HG03097 (cell line): ENCODE data around the gene GRIA4.

Source experiments
- ATAC-seq: cut with Tn5 transposase; IDR thresholded peaks from one replicate; pipeline ENCODE4 v1.9.1; 2021; ENCODE audit not compliant: unreplicated experiment, low FRiP score

The GRIA4 gene

DNA sequence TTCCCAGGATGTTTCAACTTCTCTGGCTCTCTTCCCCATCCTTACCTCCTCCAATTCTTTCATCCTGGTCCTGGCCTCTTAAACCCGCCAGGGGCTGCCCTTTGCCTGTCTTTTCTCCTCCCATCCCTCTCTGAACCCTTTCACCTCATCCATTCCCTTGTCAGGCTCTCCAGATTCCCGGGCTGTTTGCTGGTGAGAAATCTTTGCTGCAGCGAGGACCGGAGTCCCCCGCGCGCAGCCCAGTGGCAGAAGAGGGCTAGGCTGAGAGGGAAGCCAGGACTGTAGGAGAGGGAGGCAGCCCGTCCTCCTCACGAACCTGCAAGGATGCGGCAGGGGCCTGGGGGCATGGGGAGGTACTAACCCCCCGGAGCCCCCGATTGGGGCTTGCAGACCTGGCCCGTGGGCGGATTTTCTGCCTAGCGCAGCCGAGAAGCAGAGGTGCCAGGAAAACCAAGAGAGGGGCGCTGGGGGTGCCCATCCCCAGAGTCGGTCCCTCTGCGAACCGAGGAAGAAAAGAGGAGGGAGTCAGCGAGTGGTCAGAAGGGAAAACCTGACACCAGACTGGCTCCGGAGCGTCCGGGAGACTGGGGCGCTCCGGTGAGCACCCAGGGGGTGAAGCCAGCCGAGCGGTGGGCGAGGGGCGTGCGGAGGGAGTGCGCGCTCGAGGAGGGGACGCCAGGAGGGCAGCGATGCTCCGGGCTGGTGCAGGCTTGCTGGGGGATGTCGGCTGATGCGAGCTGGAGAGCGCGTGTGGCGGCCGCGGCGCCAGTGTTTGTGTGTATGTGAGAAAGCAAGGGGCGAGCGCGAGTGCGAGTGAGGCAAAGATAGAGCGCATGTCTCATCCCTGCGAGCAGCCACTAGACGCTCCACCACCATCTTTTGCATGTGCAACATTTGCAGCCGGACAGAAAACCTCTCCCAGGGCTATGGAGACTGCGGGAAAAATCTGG, at the start of gene GRIA4:
GRIA4 (plus strand) TSS at position 242 of the 950 bp plus-strand sequence. CDS start 925 bp downstream, outside the sequence.
- no peak for ATAC-seq

DNA sequence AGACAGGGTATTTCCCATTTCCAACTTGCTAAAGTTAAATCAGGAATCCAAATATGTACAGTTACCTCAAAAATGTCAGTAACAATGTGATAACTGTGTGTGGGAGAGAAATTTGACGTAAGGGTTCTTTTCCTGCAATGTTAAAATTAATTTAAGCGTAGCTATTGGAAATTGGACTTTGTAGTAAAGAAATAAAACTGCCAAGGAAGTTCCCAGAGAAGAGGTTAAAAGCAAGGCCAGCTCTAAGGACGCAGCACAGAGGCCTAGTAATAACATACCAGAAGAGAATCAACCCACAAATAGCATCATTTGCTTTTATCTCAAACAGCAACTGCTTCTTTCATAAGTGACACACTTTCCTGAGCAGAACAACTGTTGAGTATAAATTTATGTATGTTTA, 36.8 kb upstream of the GRIA4 start:
- no peak for ATAC-seq

DNA sequence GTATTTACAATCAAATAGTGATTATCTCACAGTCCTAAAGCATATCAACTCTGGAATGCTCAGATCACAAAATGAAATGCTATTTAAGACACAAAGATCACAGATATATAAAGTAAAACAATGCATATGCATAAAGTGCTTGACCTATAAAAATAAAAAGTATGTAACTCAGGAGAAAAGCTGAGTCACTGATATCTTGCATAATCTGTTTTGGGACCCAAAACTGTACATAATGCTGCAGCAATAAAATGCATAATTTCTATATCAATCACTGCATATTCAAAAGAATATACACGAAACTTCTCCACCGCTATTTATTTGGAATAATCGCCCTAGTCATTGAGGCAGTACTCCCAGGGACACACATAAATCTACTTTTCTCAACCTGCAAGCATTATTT, 34.9 kb upstream of the GRIA4 start:
- no peak for ATAC-seq

DNA sequence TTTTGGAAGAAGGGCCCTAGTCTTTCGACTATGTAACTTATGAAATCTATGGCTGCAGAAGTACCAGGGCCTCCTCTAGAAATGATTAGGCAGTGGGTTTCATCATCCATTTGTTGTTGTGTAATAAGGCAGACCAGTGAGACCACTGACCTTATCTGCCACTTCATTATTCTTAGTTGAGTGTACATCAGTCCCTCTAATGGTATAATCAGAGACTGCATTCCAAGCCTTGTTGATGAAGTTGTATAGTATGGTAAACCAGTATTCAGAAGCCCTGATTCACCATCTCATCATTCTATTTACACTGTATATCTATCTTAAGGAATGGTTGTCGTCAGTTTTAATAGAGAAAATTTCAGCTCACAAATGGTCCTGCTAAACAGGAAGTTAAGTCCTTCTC, 32.2 kb upstream of the GRIA4 start:
- ATAC-seq, result no peak

DNA sequence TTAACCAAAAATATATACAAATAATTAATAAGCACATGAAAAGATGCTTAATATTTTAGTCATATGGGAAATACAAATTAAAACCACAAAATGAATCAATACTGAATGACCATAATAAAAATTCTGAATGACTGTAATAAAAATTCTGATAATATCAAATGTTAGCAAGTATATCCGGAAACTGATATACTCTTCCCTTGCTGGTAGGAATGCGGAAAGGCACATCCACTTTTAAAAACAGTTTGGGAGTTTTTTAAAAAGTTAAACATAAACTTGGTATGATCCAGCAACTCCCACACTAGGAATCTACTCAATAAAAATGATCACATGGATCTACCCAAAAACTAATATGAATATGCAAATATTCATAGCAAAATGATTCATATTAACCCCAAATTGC, 30.8 kb upstream of the GRIA4 start:
- ATAC-seq, result no peak

DNA sequence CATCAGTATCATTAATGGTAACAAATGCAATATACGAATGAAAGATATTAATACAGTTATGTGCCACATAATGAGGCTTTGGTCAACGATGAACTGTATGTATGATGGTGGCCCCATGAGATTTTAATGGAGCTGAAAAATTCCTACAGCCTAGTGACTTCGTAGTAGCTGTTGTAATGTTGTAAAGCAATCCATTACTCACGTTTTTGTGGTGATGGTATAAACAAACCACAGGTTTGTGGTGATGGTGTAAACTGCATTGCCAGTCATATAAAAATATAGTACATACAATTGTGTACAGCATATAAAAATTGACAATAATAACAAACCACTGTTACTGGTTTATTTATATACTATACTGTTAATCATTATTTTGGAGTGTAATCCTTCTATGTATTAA, 27.4 kb upstream of the GRIA4 start:
- no peak for ATAC-seq

DNA sequence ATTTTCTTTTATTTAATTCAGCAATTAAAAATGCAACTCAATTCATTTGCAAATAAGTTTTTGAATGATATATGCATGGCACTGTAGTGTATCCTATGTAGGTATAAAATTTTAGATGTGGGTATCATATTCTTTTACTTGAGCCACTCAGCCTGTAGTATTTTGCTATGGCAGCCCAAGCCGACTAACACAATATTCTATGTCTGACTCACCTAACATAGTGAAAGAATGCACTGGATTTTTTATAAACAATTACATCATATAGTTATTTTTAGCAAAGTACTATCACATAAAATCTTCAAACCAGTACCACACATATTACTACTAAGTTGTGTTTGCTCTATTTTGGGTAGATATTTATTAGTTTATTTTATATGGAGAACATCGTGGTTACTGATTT, 21.9 kb upstream of the GRIA4 start:
- no peak for ATAC-seq

DNA sequence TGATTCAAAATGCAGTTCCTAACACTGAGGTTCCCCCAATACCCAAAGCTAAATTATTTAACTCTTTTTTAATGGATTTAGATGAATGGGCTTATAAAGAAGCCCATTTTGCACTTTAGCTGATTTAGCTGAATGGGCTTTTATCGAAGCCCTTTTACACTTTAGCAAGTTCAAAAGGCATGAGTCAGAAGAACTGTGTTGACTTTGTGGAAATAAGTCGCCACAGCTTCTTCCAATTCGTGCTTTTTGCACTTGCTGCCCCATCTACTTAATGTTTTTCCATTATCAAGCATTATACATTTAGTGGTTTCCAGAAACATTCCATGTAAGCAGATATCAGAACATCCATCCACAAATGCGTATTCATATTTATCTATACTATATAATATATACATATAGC, 20.5 kb upstream of the GRIA4 start:
- no peak for ATAC-seq

DNA sequence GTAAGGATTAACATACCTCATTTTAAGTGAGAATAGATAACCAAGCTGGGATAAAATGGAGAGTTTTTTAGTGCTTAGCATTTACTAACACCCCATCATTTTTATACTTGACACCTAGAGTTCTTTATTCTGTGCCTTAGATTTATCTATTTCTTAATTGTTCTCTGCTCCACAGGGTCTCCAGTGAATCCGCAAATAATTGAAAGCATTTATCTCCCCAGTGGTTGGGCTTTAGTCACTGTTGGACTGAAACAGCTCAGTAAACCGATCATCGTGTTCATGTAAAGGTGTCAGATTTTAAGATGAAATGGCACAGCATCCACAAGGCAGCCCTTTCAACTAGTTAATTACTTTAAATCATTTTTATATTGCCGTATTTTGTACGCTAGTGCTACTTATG, 17.8 kb upstream of the GRIA4 start:
- no peak for ATAC-seq

DNA sequence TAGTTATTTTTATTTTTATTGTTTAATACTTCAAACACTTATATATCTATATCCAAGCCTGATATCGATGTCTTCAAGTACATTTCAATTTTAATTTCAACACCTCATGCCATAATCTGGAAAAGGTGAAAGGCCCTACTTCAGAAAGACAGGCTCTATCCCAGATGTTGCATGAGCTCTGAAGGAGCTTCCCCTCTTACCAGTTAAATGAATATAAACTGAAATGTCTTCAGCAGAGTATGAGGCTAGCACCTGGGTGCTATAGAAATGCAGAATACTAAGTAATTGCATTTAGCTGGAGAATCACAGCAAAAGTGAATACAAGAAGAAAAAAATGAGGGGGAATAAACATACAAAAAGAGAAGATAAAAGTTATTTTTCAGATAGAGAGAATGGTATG, 11.5 kb upstream of the GRIA4 start:
- no peak for ATAC-seq

DNA sequence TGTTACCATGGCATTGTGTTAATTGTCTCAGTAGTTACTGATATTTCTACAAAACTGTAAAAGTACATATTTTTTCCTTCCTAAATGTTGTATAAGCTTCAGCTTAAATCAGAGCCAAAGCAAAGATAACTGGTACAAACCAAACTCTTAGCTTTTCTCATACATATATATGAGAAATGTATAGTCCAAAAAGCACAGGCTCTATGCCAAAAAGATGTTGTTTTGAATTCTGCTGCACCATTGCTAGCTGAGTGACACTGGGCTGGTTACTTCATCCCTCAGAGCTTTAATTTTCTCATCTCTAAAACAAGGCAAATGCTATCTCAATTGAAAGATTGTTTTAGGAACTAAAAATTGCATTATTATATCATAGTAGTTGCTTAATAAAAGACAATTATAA, 6.7 kb upstream of the GRIA4 start:
- ATAC-seq, result no peak

DNA sequence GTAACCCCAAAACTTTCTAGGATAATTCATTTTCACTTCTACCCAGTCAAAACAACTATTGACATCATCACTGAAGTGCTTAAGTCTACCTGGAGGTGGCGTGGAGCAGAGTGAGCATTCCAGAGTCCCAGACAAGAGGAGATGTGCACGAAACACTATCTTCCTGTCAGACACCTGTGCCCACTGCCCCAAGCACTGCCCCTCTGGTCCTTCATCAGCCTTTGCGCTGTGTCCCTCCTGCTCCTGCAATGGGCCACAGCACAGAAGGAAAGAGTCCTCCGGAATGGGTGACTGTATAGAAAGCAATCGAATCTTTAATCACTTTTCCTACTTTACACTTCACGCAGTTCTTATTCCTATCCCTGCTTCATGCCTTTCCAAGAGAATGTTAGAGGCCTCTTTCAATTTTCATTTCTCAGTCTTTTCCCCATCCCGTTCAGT, 512 bp upstream of the GRIA4 start:
- peak; percentile 85 for ATAC-seq

DNA sequence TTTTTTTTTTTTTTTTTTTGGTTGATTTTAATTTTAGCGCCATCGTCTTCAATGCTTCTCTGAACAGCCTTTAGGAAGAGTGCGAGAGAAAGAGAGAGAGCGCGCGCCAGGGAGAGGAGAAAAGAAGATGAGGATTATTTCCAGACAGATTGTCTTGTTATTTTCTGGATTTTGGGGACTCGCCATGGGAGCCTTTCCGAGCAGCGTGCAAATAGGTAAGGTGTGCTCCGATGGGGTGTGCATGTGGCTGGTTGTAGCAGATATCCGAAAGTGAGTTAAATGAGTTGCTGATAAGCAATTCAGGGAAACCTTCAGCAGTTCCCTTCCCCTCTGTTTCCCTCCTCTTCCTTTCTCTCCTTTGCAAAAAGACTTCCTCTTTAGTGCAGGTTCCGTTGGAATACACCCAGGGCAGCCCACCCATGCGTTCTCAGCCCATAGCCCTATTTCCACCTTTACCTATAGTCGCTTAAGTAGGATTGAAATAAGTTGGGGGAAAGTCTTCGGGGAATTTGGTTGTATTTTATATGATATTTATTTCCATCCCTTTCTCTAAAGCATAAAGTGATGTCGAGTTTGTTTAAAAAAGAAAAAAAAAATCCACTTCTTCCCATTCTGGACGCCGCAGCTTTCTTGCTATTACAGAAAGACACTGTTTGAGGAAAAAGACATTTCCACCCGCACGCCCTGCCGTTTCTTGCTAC, 1.1 kb downstream of the GRIA4 start:
- no peak for ATAC-seq

DNA sequence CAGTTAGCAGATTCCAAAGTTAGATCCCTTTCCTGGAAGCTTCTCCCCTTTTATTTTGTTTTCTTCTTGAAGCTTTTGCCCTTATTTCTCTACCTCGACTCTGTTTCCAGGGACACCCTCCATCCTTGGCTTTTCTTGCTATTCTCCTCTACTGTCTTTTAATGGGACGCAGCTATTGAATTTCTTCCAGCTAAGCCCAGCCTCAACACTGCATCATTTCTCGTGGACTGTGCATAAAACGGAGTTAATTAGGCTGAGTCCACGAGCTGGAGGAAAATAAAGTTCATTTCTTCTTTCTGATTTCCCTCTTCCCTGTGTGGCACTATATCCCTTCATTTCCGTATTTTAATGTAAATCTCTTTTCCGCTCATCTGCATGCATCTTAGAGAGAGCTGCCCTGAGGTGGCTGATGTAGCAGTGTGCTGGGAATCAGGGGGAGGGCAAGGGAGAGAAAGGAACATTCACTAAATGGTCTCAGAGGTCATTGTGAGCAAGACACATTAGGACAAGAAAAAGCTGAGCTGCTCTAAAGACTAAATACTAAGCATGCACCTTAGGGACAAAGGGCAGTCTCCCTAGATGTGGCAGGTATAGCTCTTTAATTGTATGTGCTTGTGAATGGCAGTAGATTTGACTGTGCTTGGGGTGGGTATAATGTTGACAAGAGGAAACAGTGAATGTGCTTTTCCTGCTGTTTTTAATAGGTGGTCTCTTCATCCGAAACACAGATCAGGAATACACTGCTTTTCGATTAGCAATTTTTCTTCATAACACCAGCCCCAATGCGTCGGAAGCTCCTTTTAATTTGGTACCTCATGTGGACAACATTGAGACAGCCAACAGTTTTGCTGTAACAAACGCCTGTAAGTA, 1.9 kb downstream of the GRIA4 start:
- no peak for ATAC-seq

DNA sequence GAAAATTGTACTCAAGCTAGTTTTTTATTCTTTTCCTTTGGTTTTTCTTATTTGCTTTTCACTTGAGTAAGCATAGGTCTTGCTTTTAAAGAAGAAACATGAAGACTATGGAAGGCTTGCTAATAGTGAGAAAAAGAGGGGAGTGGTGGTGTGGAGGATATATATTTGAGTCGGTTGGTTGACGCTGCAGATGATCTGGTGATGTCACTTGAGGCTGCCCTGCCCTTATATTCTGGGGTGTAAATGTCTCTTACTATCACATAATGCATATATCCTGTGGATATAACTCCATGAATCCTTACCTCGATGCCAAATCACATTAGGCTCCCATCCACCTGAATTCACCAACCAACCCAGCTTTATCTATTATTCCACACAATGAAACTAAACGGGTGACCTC, 2.9 kb downstream of the GRIA4 start:
- no peak for ATAC-seq

DNA sequence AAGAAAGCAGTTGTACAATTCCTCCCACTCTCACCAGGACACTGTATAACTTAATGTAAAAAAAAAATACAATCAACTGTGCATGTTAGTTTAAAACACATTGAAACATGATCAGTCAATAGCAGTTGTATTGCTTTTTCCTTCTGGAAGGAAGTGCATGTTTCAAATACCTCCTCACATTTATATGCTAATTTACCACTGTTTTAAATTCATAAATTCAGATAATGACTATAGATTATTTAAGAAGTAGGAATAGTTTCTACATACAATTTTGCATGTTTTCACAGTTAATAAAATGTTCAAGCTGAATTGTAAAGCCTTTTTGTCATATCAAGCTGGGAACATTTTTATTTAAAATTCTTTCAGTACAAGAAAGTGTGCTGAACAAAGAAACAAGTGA, 3.3 kb downstream of the GRIA4 start:
- ATAC-seq, result no peak

DNA sequence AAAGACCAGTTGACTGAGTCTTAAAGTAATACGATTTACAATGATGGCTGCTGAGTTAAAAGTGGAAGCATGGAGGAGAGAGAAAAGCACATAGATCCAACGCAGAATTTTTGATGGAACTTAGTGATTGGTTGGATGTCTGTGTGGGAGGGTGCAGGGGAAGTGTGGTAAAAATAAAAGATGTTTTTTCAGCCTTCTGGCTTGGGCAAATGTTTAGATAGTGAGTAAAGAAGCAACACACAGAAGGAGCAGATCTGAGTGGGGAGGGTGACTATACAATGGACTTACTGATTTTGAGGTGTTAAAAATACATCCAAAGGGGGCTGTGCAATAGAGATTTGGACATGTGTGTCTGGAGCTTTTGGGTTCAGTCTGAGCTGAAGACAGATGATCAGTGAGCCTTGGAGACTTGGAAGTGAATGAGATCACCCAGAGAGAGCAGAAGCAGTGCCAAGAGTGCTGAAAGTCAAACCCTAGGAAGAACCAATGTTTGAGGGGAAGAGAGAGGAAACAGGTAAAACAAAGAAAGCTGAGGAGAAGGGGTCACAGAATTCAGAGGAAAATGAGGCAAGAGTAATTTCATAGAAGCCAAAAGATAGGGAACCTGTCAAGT, 8.6 kb downstream of the GRIA4 start:
- no peak for ATAC-seq

DNA sequence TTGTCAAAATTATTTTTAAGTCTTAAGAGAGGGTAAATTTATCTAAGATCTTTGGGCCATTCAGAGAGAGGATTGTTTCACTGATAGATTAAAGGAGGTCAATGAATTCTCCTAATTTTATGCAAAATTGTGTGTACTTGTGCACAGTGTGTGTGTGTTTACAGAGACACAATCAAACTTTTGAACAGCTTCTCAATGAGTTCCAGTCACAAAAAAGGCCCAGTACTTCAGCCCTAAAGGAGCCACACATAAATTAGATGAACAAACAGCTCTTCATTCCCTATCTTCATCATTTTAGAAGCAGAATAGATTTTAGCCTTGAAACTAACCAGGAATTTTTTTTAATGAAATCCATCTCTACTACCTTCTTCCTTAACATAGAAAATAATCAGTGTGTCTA, 9.7 kb downstream of the GRIA4 start:
- no peak for ATAC-seq

DNA sequence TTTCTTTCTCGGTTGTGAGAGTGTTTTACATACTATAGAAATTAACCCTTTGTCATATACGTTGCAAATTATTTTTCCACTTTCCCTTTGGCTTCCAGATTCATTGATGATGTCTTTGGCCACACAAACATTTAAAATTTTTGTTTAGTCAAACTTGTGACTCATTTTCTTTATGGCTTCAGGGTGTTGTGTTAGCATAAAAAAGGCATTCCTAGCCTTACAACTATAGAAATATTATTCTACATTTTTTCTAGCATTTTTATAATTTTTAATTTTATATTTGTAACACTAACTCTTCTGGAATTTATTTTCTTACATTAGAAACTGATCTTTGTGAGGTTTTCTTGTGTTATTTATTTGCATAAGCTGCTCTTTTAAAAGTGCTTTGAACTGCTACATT, 12.1 kb downstream of the GRIA4 start:
- no peak for ATAC-seq

DNA sequence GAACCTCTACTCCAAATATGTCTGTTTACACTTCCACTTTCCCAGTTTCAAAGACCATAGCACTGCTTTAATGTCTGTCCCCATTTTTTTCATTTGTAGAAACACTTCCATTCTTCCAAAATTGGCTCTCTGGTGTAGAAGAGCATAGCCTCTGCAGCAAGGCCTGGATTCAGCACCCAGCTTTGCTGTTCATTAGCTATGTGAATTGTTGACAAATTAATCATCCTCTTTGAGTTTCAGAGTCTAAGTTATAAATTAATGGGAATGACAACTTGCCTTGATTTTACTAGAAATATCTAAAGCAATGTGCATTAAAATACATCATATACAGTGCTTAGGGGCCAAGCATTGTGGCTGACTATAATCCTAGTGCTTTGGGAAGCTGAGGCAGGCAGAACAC, 22.4 kb downstream of the GRIA4 start:
- ATAC-seq, result no peak

DNA sequence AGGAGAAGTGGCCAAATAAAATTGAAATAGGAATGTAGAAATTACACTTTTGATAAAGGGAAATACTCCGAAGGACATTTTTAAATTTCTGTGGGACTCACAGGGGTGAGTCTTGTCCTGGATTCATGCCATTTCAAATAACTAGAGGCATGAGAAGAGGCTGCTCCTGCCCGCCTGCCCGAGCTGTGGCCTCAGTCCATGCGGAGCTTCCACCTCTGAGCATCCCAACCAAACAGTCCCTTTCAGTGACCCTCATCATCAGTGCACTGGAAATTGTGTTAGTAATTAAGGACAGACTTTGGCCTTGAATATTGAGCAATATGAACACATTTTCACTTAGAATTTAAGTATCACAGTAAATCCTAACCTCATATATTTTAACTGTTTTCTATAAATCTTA, 25.6 kb downstream of the GRIA4 start:
- no peak for ATAC-seq
